CD8-positive, alpha-beta memory T cell (primary cell): ENCODE results near the gene AFAP1L2. TPM values are rescaled to one million over a fixed set of nuclear protein-coding genes. Genes with fewer than 3 reads are reported as not detected.

ENCODE experiments used
- CTCF ChIA-PET: fragments of 350-600 bp; sonication (Branson Sonifier 250); formaldehyde crosslinking; loops from one replicate; lab custom pipeline; 2021; ENCODE audit warnings: antibody characterized with exemption; lab: Charles Lee
- POLR2A ChIA-PET: fragments of 350-600 bp; sonication (Branson Sonifier 250); formaldehyde crosslinking; loops from one replicate; lab custom pipeline; 2021; ENCODE audit warnings: antibody characterized with exemption; lab: Charles Lee
- DNase-seq, 5 donors: peaks; one replicate each; pipeline versions ENCODE4 v3.0.0 to v3.0.0-alpha.2; 2020 to 2022; ENCODE audit warnings: mixed read lengths in 1 of 5
- H3K27ac ChIP-seq: one replicate; pipeline ENCODE4 v1.7.0; 2013; ENCODE audit warnings: low read depth, mild to moderate bottlenecking, low read length, moderate library complexity
- H3K27me3 ChIP-seq: 2 replicates; pipeline ENCODE4 v1.7.0; 2013; ENCODE audit warnings: low read length, mild to moderate bottlenecking; ENCODE audit not compliant: insufficient read depth, poor library complexity, severe bottlenecking
- H3K36me3 ChIP-seq: 2 replicates; pipeline ENCODE4 v1.7.0; 2013; ENCODE audit warnings: mild to moderate bottlenecking, low read length, moderate library complexity; ENCODE audit not compliant: insufficient read depth
- H3K4me1 ChIP-seq: 2 replicates; pipeline ENCODE4 v1.7.0; 2013; ENCODE audit warnings: mild to moderate bottlenecking, low read length, moderate library complexity; ENCODE audit not compliant: insufficient read depth
- H3K4me3 ChIP-seq: 2 replicates; pipeline ENCODE4 v1.7.0; 2013; ENCODE audit warnings: mild to moderate bottlenecking, low read length
- H3K9me3 ChIP-seq: 2 replicates; pipeline ENCODE4 v1.7.0; 2013; ENCODE audit warnings: mild to moderate bottlenecking, low read length
- H3K27ac Mint-ChIP-seq, 8 donors: one replicate each; pipeline ENCODE4 v1.8.0; 2020 to 2021; ENCODE audit warnings: mixed read lengths in 8 of 8, mild to moderate bottlenecking in 6 of 8, inconsistent platforms in 3 of 8, moderate library complexity in 3 of 8
- H3K27me3 Mint-ChIP-seq, 2 donors: one replicate each; pipeline ENCODE4 v1.8.0; 2020 to 2021; ENCODE audit warnings: mixed read lengths in 2 of 2, mild to moderate bottlenecking in 1 of 2, moderate library complexity in 1 of 2
- H3K36me3 Mint-ChIP-seq, 3 donors: one replicate each; pipeline ENCODE4 v1.8.0; 2020 to 2021; ENCODE audit warnings: mixed read lengths in 3 of 3, inconsistent platforms in 1 of 3, mild to moderate bottlenecking in 1 of 3
- H3K4me1 Mint-ChIP-seq, 3 donors: one replicate each; pipeline ENCODE4 v1.8.0; 2020 to 2021; ENCODE audit warnings: mixed read lengths in 3 of 3, inconsistent platforms in 1 of 3, mild to moderate bottlenecking in 1 of 3
- H3K4me3 Mint-ChIP-seq, 7 donors: one replicate each; pipeline ENCODE4 v1.8.0; 2020 to 2021; ENCODE audit warnings: mixed read lengths in 7 of 7, mild to moderate bottlenecking in 6 of 7, moderate library complexity in 4 of 7, inconsistent platforms in 2 of 7
- H3K9me3 Mint-ChIP-seq, 5 donors: one replicate each; pipeline ENCODE4 v1.8.0; 2020 to 2022; ENCODE audit warnings: mixed read lengths in 5 of 5, mild to moderate bottlenecking in 3 of 5, moderate library complexity in 2 of 5, inconsistent platforms in 1 of 5
- polyA plus RNA-seq: library from polyadenylated mRNA; unstranded; fragments of 300-500 nt; fragmentation: Illumina TruSeq; gene quantifications from one replicate; pipeline ENCODE4 v1.2.3, GENCODE V29; 2021
- total RNA-seq, 2 experiments: library from RNA; stranded (reverse); gene quantifications; one replicate each; pipeline ENCODE4 v1.2.3, GENCODE V29; 2021

Gene AFAP1L2
- total and polyA plus RNA-seq, 3 experiments from 2014 or later = 1.6 to 2.9 (median 2.5) TPM

GRCh38 chr10:114261076-114261475, 143.2 kb downstream of the AFAP1L2 start:
- ChIA-PET POLR2A (no interaction called here), CTCF (no interaction called here)
- no peak overlapping the region for H3K27ac Mint-ChIP-seq
- Histone ChIP-seq H3K36me3 (no peaks in the 10 kb centered on the region), H3K4me1 (no peaks in the 10 kb centered on the region), H3K27ac (no peak overlapping the region), H3K4me3 (no peak overlapping the region), H3K9me3 (no peaks in the 10 kb centered on the region), H3K27me3 (no peaks in the 10 kb centered on the region)
- H3K27me3 Mint-ChIP-seq = peaks cover 6 to 12% of the 10 kb centered on the region in 2 donors
- H3K4me1 Mint-ChIP-seq = peaks cover 4 to 5% (median 4%) of the 10 kb centered on the region in 3 donors
- no peak for DNase-seq
- H3K4me3 Mint-ChIP-seq = no peak overlapping the region
- no peaks in the 10 kb centered on the region for H3K36me3 Mint-ChIP-seq
- H3K9me3 Mint-ChIP-seq = no peaks in the 10 kb centered on the region

- no peaks in the 10 kb centered on the region for H3K4me1 ChIP-seq
- Mint-ChIP-seq H3K9me3 (no peaks in the 10 kb centered on the region), H3K27ac (peak overlapping the region in 1 of 8 donors; percentile 74), H3K27me3 (peaks cover 2 to 11% of the 10 kb centered on the region in 2 donors), H3K36me3 (no peaks in the 10 kb centered on the region), H3K4me1 (peaks cover 4 to 5% (median 4%) of the 10 kb centered on the region in 3 donors), H3K4me3 (no peak overlapping the region)
- POLR2A ChIA-PET = no interaction called here
- CTCF ChIA-PET = no interaction called here
- H3K4me3 ChIP-seq = no peak overlapping the region
- no peaks in the 10 kb centered on the region for H3K9me3 ChIP-seq
- H3K27me3 ChIP-seq = no peaks in the 10 kb centered on the region
- DNase-seq = no peak
- H3K27ac ChIP-seq = no peak overlapping the region
- H3K36me3 ChIP-seq = no peaks in the 10 kb centered on the region
Measured at GRCh38 chr10:114260366-114260765, 143.9 kb downstream of the AFAP1L2 start.

GRCh38 chr10:114259824-114260223, 144.5 kb downstream of the AFAP1L2 start:
- no peaks in the 10 kb centered on the region for H3K36me3 Mint-ChIP-seq
- no peak overlapping the region for H3K4me3 ChIP-seq
- no peak for DNase-seq
- H3K36me3 ChIP-seq = no peaks in the 10 kb centered on the region
- peaks cover 4 to 5% (median 4%) of the 10 kb centered on the region in 3 donors for H3K4me1 Mint-ChIP-seq
- no peaks in the 10 kb centered on the region for H3K9me3 ChIP-seq
- ChIA-PET POLR2A (no interaction called here), CTCF (no interaction called here)
- no peak overlapping the region for H3K4me3 Mint-ChIP-seq
- H3K9me3 Mint-ChIP-seq = no peaks in the 10 kb centered on the region
- no peak overlapping the region for H3K27ac Mint-ChIP-seq
- no peaks in the 10 kb centered on the region for H3K27me3 ChIP-seq
- no peaks in the 10 kb centered on the region for H3K4me1 ChIP-seq
- no peak overlapping the region for H3K27ac ChIP-seq
- peaks cover 2 to 14% of the 10 kb centered on the region in 2 donors for H3K27me3 Mint-ChIP-seq

DNA sequence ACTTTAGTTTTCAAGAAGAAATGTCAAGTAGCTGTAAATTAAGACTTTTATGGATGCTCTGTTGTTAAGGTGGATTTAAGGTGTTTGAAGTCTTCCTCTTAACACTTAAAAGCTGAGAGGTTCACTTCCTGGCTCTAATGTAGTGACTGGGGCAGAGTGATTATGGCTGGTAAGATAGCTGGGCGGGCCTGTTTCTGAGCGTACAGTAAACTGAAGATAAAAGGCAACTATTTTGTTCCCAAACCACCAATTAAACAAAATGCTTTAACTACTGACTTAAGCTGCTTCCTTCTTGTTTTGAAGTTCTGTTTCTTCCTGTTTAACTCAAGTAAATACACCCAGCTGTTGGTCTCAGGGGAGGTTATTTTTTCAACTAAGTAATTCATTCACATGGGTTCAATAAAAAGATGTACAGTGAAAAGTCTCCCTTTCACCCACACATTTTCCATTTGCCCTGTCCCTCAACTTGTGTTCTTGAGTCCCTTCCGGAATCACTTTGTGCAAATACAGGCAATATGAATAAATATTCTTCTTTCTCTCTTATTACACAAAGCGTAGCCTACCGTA, 145.9 kb downstream of the AFAP1L2 start:
- no peaks in the 10 kb centered on the region for H3K9me3 Mint-ChIP-seq
- DNase-seq = no peak
- H3K4me1 Mint-ChIP-seq = peaks cover 4 to 5% (median 4%) of the 10 kb centered on the region in 3 donors
- peaks cover 0 to 17% of the 10 kb centered on the region in 2 donors for H3K27me3 Mint-ChIP-seq
- ChIA-PET CTCF (interaction anchor here (0.6 kb wide), 1 partner anchor 383 kb away, joined by 3 read pairs; no protein-coding TSS in a partner anchor), POLR2A (no interaction called here)
- H3K4me3 Mint-ChIP-seq = no peak overlapping the region
- H3K27ac ChIP-seq = no peak overlapping the region
- H3K27me3 ChIP-seq = no peaks in the 10 kb centered on the region
- H3K4me3 ChIP-seq = no peak overlapping the region
- no peaks in the 10 kb centered on the region for H3K9me3 ChIP-seq
- H3K4me1 ChIP-seq = no peaks in the 10 kb centered on the region
- no peaks in the 10 kb centered on the region for H3K36me3 Mint-ChIP-seq
- no peaks in the 10 kb centered on the region for H3K36me3 ChIP-seq
- H3K27ac Mint-ChIP-seq = peak overlapping the region in 1 of 8 donors; percentile 38

- POLR2A ChIA-PET = no interaction called here
- no peaks in the 10 kb centered on the region for H3K4me1 ChIP-seq
- DNase-seq = no peak
- no peaks in the 10 kb centered on the region for H3K9me3 Mint-ChIP-seq
- H3K27me3 ChIP-seq = no peaks in the 10 kb centered on the region
- H3K27ac ChIP-seq = no peak overlapping the region
- H3K36me3 ChIP-seq = no peaks in the 10 kb centered on the region
- H3K27me3 Mint-ChIP-seq = peaks cover 0 to 22% of the 10 kb centered on the region in 2 donors
- CTCF ChIA-PET = no interaction called here
- no peaks in the 10 kb centered on the region for H3K9me3 ChIP-seq
- H3K36me3 Mint-ChIP-seq = no peaks in the 10 kb centered on the region
- no peak overlapping the region for H3K27ac Mint-ChIP-seq
- no peak overlapping the region for H3K4me3 ChIP-seq
- H3K4me3 Mint-ChIP-seq = no peak overlapping the region
- peaks cover 4 to 5% (median 4%) of the 10 kb centered on the region in 3 donors for H3K4me1 Mint-ChIP-seq
Measured at GRCh38 chr10:114257498-114257897, 146.8 kb downstream of the AFAP1L2 start.

DNA sequence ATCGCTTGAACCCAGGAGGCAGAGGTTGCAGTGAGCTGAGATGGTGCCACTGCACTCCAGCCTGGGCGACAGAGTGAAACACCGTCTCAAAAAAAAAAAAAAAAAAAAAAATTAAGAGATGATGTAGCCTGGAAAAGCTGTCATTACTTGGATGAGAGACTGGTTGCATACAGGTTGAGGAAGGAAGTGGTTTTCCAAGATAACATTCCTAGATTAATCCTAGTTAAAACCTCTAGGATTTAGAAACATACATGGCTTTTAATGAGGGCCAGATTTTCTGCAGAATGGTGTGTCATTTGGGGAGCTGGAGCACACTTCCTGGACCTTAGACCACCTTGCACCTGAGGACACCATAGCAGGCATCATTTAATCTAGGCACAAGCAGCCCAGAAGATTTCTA, 147.5 kb downstream of the AFAP1L2 start:
- no peaks in the 10 kb centered on the region for H3K4me1 ChIP-seq
- no peaks in the 10 kb centered on the region for H3K9me3 Mint-ChIP-seq
- no peak overlapping the region for H3K4me3 Mint-ChIP-seq
- no peaks in the 10 kb centered on the region for H3K36me3 ChIP-seq
- H3K36me3 Mint-ChIP-seq = no peaks in the 10 kb centered on the region
- no peaks in the 10 kb centered on the region for H3K9me3 ChIP-seq
- POLR2A ChIA-PET = no interaction called here
- peaks cover 2 to 26% of the 10 kb centered on the region in 2 donors for H3K27me3 Mint-ChIP-seq
- CTCF ChIA-PET = no interaction called here
- H3K27me3 ChIP-seq = no peaks in the 10 kb centered on the region
- H3K27ac ChIP-seq = no peak overlapping the region
- H3K4me1 Mint-ChIP-seq = peaks cover 4 to 5% (median 4%) of the 10 kb centered on the region in 3 donors
- H3K27ac Mint-ChIP-seq = no peak overlapping the region
- no peak overlapping the region for H3K4me3 ChIP-seq
- DNase-seq = no peak

DNA sequence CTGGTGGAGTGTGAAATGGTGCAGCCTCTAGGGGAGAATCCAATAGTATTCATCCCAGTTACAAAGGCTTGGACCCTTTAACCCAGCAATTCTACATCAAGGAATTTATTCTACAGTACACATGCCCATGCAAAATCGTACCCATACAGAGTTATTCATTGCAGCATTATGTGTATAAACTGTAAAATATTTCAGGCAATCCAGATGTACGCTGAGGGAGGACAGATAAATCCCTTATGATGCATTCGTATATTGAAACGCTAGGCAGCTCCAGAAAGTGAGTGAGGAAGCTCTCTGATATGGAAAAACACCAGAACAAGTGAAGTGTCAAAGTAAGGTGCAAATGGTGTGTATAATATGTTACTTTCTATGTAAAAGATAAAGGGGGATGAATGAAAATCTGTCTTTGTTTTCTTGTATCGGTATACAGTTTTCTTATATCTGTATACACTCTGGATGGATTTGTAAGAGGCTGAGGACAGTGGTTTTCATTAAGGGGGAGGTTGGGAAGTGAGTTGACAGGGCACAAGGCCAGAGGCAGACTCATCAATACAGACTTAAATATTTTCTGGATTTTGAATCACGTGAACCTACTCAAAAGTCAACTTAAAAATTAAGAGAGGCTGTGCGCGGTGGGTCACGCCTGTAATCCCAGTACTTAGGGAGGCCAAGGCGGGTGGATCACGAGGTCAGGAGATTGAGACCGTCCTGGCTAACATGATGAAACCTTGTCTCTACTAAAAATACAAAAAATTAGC, 148.1 kb downstream of the AFAP1L2 start:
- Mint-ChIP-seq H3K27me3 (peaks cover 2 to 29% of the 10 kb centered on the region in 2 donors), H3K36me3 (no peaks in the 10 kb centered on the region), H3K9me3 (no peaks in the 10 kb centered on the region), H3K27ac (no peak overlapping the region), H3K4me3 (no peak overlapping the region), H3K4me1 (peaks cover 4 to 5% (median 4%) of the 10 kb centered on the region in 3 donors)
- DNase-seq = no peak
- Histone ChIP-seq H3K4me1 (no peaks in the 10 kb centered on the region), H3K27me3 (no peaks in the 10 kb centered on the region), H3K27ac (no peak overlapping the region), H3K4me3 (no peak overlapping the region), H3K9me3 (no peaks in the 10 kb centered on the region), H3K36me3 (no peaks in the 10 kb centered on the region)
- POLR2A ChIA-PET = no interaction called here
- CTCF ChIA-PET = no interaction called here

GRCh38 chr10:114255227-114255626, 149.1 kb downstream of the AFAP1L2 start:
- Mint-ChIP-seq H3K9me3 (no peaks in the 10 kb centered on the region), H3K4me1 (peaks cover 4 to 5% (median 4%) of the 10 kb centered on the region in 3 donors), H3K27me3 (peaks cover 6 to 33% of the 10 kb centered on the region in 2 donors), H3K36me3 (no peaks in the 10 kb centered on the region), H3K4me3 (no peak overlapping the region), H3K27ac (no peak overlapping the region)
- Histone ChIP-seq H3K4me1 (no peaks in the 10 kb centered on the region), H3K36me3 (no peaks in the 10 kb centered on the region), H3K27ac (no peak overlapping the region), H3K27me3 (no peaks in the 10 kb centered on the region), H3K4me3 (no peak overlapping the region), H3K9me3 (no peaks in the 10 kb centered on the region)
- POLR2A ChIA-PET = no interaction called here
- CTCF ChIA-PET = no interaction called here
- DNase-seq = no peak
